Mucosa of rectum (tissue), 2 donors: Measurements from ENCODE around the gene HDGFL2.

ENCODE experiments used
- H3K27ac ChIP-seq, 2 donors: one replicate each; pipeline ENCODE4 v1.7.0; 2013; ENCODE audit warnings: inconsistent platforms in 2 of 2, low read depth in 2 of 2, low read length in 2 of 2
- H3K27me3 ChIP-seq, 2 donors: one replicate each; pipeline ENCODE4 v1.7.0; 2013; ENCODE audit warnings: low read length in 2 of 2; ENCODE audit not compliant: control insufficient read depth in 2 of 2, insufficient read depth in 2 of 2
- H3K36me3 ChIP-seq, 2 donors: one replicate each; pipeline ENCODE4 v1.7.0; 2013; ENCODE audit warnings: low read length in 2 of 2; ENCODE audit not compliant: control insufficient read depth in 2 of 2, insufficient read depth in 2 of 2
- H3K4me1 ChIP-seq, 2 donors: one replicate each; pipeline ENCODE4 v1.7.0; 2013; ENCODE audit warnings: low read length in 2 of 2, mild to moderate bottlenecking in 1 of 2; ENCODE audit not compliant: control insufficient read depth in 2 of 2, insufficient read depth in 2 of 2
- H3K4me3 ChIP-seq, 2 donors: one replicate each; pipeline ENCODE4 v1.7.0; 2013; ENCODE audit warnings: low read length in 2 of 2
- H3K9ac ChIP-seq, 2 donors: one replicate each; pipeline ENCODE4 v1.7.0; 2013; ENCODE audit warnings: low read length in 2 of 2, low read depth in 1 of 2, mild to moderate bottlenecking in 1 of 2
- H3K9me3 ChIP-seq, 2 donors: one replicate each; pipeline ENCODE4 v1.7.0; 2013; ENCODE audit warnings: low read length in 2 of 2; ENCODE audit not compliant: control insufficient read depth in 2 of 2
- donor health status: healthy.
- donor health status: Normal muscosa, but diverticular disease.

Gene HDGFL2

GRCh38 chr19:4471403-4472173, 509 bp upstream of the HDGFL2 start:
- peak overlapping the region; percentile 76 to 81 for H3K9ac ChIP-seq
- no peaks in the 10 kb centered on the region for H3K9me3 ChIP-seq
- H3K4me1 ChIP-seq, result peaks cover 4 to 13% of the 10 kb centered on the region in 2 donors
- no peaks in the 10 kb centered on the region for H3K27me3 ChIP-seq
- peaks cover 0 to 5% of the 10 kb centered on the region in 2 donors for H3K36me3 ChIP-seq
- H3K4me3 ChIP-seq, result peak overlapping the region; percentile 64 to 91
- H3K27ac ChIP-seq, result peak overlapping the region; percentile 88 to 93

GRCh38 chr19:4473011-4473762, 1.1 kb downstream of the HDGFL2 start:
- peaks cover 4 to 13% of the 10 kb centered on the region in 2 donors for H3K4me1 ChIP-seq
- H3K4me3 ChIP-seq, result peak overlapping the region; percentile 65 to 68
- H3K36me3 ChIP-seq, result peaks cover 7 to 15% of the 10 kb centered on the region in 2 donors
- peak overlapping the region; percentile 56 to 75 for H3K9ac ChIP-seq
- no peaks in the 10 kb centered on the region for H3K27me3 ChIP-seq
- no peak overlapping the region for H3K27ac ChIP-seq
- H3K9me3 ChIP-seq, result no peaks in the 10 kb centered on the region

GRCh38 chr19:4473763-4474513, 1.8 kb downstream of the HDGFL2 start:
- H3K9me3 ChIP-seq, result no peaks in the 10 kb centered on the region
- peaks cover 7 to 17% of the 10 kb centered on the region in 2 donors for H3K36me3 ChIP-seq
- H3K4me3 ChIP-seq, result no peak overlapping the region
- H3K4me1 ChIP-seq, result peaks cover 4 to 13% of the 10 kb centered on the region in 2 donors
- H3K27me3 ChIP-seq, result no peaks in the 10 kb centered on the region
- H3K27ac ChIP-seq, result no peak overlapping the region
- no peak overlapping the region for H3K9ac ChIP-seq

- H3K4me1 ChIP-seq, result peaks cover 4 to 13% of the 10 kb centered on the region in 2 donors
- H3K27ac ChIP-seq, result no peak overlapping the region
- H3K9ac ChIP-seq, result no peak overlapping the region
- H3K4me3 ChIP-seq, result no peak overlapping the region
- H3K36me3 ChIP-seq, result peaks cover 7 to 17% of the 10 kb centered on the region in 2 donors
- no peaks in the 10 kb centered on the region for H3K27me3 ChIP-seq
- H3K9me3 ChIP-seq, result no peaks in the 10 kb centered on the region
Observed at GRCh38 chr19:4474514-4475022, 2.5 kb downstream of the HDGFL2 start.

- no peak overlapping the region for H3K9ac ChIP-seq
- H3K27me3 ChIP-seq, result no peaks in the 10 kb centered on the region
- H3K36me3 ChIP-seq, result peaks cover 7 to 17% of the 10 kb centered on the region in 2 donors
Observed at GRCh38 chr19:4477034-4477801, 5.1 kb downstream of the HDGFL2 start.

GRCh38 chr19:4482721-4483364, 10.7 kb downstream of the HDGFL2 start:
- Histone ChIP-seq H3K27me3 (no peaks in the 10 kb centered on the region), H3K9me3 (no peaks in the 10 kb centered on the region), H3K4me1 (no peaks in the 10 kb centered on the region), H3K9ac (no peak overlapping the region), H3K36me3 (peaks cover 0 to 11% of the 10 kb centered on the region in 2 donors), H3K27ac (no peak overlapping the region), H3K4me3 (no peak overlapping the region)

More at GRCh38 chr19:4477034-4477801, 5.1 kb downstream of the HDGFL2 start:
- Histone ChIP-seq H3K4me3 (no peak overlapping the region), H3K27ac (no peak overlapping the region), H3K4me1 (peaks cover 4 to 13% of the 10 kb centered on the region in 2 donors), H3K9me3 (no peaks in the 10 kb centered on the region)

- Histone ChIP-seq H3K27me3 (no peaks in the 10 kb centered on the region), H3K4me3 (no peak overlapping the region), H3K4me1 (no peaks in the 10 kb centered on the region), H3K9me3 (no peaks in the 10 kb centered on the region), H3K36me3 (peaks cover 0 to 14% of the 10 kb centered on the region in 2 donors), H3K27ac (no peak overlapping the region), H3K9ac (no peak overlapping the region)
Observed at GRCh38 chr19:4483385-4483784, 11.3 kb downstream of the HDGFL2 start.

GRCh38 chr19:4487572-4487971, 15.5 kb downstream of the HDGFL2 start:
- Histone ChIP-seq H3K4me3 (no peak overlapping the region), H3K27ac (no peak overlapping the region), H3K9me3 (no peaks in the 10 kb centered on the region), H3K4me1 (no peaks in the 10 kb centered on the region), H3K36me3 (peaks cover 18 to 28% of the 10 kb centered on the region in 2 donors), H3K27me3 (no peaks in the 10 kb centered on the region), H3K9ac (no peak overlapping the region)

GRCh38 chr19:4488496-4488895, 16.4 kb downstream of the HDGFL2 start:
- H3K27ac ChIP-seq, result no peak overlapping the region
- H3K4me1 ChIP-seq, result no peaks in the 10 kb centered on the region
- H3K9me3 ChIP-seq, result no peaks in the 10 kb centered on the region
- H3K27me3 ChIP-seq, result no peaks in the 10 kb centered on the region
- no peak overlapping the region for H3K9ac ChIP-seq
- no peak overlapping the region for H3K4me3 ChIP-seq
- peaks cover 22 to 24% of the 10 kb centered on the region in 2 donors for H3K36me3 ChIP-seq
